Fibroblast of peridontal ligament (primary cell): ENCODE results near the gene COL21A1.
"Not testable (repeated sequence)": the region's sequence is repeated elsewhere in the genome, so short reads cannot be mapped to it uniquely, and the experiment has no call there.

ENCODE experiments used
- DNase-seq: peaks from one replicate; pipeline ENCODE4 v3.0.0-alpha.2; 2010; ENCODE audit errors: extremely low read depth

Gene COL21A1

DNA sequence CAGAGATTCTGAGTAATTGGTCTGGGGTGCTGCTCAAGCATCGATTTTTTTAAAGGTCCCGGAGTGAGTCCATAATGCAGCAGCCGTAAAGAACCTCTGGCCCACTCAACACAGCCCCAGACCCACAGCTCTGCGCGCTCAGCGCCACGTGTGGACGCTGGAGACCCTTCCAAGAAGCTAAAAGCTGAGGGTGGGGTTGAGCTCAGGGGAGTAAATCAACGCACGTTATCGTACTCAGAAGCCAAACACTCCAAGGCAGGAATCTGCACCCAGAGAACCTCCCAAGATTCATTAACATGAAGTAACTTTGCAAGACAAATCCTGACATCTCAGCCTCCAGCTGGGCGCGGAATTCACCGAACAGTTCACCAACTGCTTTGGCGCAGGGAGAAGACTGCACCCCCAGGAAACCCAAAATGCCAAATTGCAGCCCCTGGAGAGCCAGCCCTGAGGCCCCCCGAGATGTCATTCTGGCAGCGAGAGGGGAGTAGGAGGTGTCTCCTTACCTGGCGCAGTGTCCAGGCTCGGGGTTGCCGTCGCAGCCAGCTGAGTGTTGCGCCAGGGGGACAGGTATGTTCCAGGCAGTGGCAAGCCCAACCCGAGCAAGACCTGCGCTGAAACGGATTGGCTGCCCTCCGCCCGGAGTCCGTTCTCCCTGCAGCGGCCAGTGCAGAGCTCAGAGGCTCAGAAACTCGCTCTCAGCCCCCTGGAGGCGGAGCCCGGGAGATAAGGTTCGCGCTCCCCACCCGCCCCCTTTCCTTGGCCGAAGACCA lies at the start of gene COL21A1:
TSS of gene COL21A1 (minus strand) at position 700 of the 773 bp plus-strand sequence. CDS start 64,962 bp downstream, outside the sequence.
- DNase-seq, result peak; percentile 51

DNA sequence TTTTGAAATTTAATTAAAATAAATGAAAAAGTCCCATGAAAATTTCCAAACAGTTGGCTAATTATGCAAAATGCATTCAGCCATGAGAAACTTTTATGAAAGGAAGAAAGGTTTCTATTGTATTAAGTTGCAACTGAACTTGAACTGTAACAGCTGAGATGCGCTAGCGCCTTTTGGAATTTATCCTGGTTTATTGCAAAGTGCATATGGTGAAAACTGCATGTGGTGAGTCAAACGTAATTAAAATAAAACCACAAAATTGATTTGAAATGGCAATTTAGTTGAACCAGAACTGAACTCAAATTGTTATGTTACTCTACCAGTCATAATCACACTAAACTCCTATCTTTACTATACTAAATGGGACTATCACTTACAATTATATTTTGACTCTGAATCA lies 46.4 kb upstream of the COL21A1 start:
- DNase-seq, result peak; percentile 72

DNA sequence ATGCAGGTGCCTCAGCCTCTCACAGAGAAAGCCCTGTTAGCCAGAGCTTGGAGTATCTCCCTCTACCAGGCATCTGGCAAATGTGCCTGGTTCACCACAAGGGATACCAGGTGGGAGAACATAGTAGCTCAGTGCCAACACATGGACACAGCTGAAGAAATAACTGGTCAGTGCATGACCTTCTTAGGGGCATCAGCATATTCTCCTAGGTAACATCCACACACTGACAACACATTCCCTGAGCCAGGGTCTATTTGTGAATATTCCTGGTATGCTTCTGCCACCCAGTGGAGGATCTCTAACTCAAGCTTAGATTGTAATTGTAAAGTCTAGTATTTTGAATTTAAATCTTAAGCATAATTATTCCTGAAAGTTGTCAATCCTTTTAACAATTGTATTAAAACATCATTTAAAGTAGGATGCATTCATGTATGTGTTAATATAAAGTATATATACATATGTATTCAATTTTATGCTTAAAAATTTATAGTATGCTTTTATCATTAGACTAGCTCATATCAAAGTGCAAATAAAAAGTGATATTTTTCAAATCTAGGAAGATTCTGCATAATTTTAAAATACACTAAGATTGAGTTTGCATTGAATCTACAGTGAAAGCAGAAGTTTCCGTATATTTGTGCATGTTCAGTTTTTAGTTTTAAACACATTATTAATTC lies 45.3 kb upstream of the COL21A1 start:
- DNase-seq, result peak; percentile 87

DNA sequence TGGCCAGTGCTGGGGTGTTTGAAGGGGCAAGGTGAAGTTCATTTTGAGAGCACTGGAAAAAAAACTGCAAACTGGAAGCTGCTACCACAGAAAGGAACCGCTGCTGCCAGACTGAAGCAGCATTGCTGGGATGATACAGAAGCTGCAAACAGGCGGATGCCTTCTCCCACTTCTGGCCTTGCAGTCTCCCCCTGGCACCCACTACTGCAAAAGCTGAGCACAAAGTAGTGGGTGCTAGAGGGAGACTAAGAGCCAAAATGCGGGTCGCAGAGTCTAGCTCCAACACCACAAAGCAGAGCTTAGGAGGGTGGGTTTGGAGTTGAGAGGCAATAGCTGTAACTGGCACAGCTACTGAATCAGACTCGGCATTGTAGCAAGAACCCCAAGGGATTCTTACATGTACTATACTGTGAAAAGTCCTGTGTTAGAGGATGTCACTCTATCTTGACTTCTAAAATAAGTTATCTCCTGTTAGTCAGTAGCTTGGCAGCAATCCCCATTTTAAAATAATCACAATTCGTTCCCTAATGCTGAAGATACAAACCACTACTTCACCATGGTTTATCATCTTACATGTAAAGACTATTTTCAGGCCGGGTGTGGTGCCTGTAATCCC lies 44.0 kb upstream of the COL21A1 start:
- DNase-seq, result no peak

DNA sequence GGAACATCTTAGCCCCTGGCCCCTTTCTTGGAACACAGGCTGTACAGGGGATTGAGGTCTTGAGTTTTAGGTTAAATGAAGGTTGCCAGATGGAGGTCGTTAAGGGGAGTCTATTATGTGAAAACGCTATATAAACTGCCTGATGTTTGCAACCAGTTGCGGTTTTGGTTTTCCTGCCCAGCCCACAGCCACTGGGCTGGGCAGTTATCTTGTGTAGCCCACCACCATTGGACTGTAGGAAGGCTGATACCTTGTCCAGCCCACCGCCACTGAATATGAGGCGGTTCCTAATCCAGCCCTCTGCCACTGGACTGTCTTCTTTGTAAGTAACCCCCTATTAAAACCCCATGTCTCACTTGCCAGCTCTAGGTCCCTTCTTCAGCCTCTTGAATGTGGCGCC lies 42.3 kb upstream of the COL21A1 start:
- DNase-seq, result no peak

DNA sequence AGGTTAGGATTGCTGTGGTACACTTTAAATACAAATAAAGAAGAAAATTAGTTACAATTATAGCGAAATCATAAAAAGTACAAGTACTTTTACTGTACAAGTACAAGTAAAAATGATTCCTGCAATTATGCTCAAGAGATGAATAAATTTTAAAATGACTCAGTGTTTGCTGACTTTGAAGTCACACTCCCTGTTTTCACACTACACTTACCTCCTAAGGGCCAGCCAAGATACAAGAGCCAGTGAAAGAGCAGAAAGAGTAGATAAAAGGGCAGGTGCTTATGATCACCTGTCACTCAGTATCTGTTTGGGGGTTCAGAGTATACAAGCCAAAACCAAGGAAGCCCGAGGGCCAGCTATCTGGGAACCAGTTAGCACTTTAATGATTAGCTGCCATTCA lies 41.0 kb upstream of the COL21A1 start:
- DNase-seq, result no peak

DNA sequence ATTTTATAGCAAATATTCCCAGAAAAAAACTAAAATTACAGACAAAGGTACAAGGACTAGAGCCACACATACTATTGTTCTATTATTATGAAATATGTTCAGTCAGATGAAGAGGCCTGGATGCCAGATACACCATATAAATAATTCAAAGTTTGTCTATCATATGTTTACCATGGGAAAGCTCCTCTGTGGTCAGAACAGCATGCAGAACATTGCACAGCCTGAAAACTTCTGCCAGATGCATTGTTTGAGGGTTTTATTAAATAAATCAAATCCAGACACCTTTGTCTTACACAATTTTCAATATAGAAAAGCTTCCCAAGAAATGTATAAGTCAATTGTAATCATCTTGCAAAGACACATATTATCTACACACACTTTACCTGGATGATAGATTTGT lies 35.0 kb upstream of the COL21A1 start:
- peak; percentile 76 for DNase-seq

DNA sequence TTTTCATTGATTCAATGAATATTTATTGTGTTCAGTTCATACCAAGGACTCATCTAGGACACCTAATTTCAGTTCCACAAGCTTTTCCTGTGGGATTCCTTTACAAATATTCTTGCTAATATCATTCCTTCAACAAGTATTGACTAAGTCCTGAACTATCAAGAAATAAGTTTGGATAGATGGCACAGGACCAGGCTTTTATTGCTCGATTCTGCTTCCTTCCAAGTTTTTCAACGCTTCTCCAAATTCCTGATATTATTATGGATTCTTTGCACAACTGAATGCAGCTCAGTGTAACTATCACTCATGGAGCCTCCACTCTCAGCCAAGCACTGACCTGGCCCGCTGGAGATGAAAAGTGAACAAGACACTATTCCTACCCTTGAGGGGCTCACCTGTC lies 32.7 kb upstream of the COL21A1 start:
- no peak for DNase-seq

DNA sequence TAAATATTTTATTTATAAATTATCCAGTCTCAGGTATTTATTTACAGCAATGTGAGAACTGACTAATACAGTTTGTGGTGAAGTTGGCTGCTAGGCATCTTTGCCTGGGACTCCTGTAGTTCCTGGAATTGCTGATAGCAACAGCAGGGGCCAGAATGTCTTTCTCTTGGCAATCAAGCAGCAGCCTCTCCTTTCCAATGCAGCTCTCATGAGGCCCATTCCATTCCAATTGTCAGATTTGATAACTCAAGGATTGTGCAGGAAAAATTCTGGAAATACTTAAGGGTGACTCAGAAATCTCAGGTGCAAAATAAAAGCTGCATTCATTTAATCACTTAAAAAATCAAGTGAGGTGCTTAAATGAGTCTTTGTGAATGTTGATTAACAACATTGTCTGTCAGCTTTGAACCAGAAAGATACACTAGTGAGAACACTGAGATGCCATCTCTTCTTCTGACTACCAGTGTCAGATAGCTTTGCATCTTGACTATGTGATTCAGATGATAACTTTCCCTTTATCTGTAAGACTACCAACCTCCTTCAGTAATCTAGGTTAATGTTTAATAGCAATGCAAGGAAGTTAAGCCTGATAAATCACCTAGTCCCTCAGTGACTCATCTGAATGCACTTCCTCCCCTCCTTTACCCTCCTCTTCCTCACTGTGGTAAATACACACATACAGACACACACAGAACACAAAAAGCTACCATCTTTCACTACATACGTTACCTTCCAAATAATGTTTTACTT lies 32.1 kb upstream of the COL21A1 start:
- peak; percentile 54 for DNase-seq

DNA sequence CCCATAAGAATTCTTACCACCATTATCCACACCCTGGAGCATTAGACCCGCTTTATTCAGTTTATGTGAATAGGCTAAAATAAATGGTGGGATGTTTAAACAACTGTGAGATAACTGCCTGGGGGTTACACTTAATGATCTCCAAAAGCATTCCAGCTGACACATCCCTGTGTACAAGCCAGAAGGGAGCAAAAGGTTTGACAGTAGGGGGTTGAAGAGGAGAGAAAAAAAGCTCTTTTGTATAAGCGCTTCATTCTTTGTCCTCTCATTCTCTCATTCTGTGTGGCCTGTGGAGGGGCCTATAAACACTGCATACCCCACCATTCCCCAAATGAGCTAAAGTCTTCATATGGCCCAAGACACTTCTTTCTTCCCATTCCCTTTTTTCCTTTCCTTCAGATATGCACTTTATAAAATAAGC lies 30.8 kb upstream of the COL21A1 start:
- DNase-seq, result no peak

DNA sequence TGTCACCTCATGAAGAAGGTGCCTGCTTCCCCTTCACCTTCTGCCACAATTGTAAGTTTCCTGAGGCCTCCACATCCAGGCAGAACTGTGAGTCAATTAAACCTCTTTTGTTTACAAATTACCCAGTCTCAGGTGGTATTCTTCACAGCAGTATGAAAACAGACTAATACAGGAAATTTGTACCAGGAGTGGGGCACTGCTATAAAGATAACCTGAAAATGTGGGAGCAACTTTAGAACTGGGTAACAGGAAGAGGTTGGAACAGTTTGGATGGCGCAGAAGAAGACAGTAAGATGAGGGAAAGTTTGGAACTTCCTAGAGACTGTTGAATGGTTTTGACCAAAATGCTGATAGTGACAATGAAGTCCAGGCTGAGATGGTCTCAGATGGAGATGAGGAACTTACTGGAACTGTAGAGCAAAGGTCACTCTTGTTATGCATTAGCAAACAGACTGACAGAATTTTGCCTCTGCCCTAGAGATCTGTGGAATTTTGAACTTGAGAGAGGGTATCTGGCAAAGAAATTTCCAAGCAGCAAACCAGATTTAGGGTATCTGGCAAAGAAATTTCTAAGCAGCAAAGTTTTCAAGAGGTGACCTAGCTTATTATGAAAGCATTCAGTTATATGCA lies 23.5 kb upstream of the COL21A1 start:
- no peak for DNase-seq

DNA sequence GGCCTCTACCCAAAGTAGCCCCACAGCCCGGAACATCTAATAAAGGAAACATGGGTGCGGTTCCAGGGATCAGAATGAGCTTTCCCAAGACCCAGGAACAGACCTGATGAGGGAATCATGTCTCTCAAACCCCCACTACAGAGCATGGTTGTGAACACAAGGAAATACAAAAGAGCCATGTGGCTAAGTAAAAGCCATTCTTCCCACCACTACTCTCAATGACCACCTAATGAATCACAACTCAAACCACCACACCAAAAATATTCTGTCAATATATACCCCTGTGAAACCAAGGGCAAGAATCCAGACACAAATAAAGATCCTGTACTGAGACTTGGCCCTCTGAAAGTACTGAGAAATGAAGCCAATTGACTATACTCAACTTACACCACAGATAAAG lies 20.9 kb upstream of the COL21A1 start:
- DNase-seq, result no peak

DNA sequence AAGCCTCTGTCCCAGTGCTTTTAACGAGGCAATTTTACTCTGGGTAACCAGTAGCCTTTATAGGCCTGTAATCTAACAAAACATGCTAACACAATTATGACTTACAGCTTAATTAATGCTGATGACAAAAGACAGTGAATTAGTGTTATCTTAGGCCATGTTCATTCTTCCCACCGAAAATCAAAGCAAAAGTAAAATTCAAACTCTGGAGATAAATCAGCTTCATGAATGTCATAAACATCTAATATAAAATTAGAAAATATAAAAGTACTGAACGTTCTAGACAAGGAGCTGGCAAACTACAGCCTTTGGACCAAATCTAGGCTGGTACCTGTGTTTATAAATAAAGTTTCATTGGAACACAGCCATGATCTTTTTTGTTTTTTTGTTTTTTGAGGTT lies 18.6 kb upstream of the COL21A1 start:
- no peak for DNase-seq

DNA sequence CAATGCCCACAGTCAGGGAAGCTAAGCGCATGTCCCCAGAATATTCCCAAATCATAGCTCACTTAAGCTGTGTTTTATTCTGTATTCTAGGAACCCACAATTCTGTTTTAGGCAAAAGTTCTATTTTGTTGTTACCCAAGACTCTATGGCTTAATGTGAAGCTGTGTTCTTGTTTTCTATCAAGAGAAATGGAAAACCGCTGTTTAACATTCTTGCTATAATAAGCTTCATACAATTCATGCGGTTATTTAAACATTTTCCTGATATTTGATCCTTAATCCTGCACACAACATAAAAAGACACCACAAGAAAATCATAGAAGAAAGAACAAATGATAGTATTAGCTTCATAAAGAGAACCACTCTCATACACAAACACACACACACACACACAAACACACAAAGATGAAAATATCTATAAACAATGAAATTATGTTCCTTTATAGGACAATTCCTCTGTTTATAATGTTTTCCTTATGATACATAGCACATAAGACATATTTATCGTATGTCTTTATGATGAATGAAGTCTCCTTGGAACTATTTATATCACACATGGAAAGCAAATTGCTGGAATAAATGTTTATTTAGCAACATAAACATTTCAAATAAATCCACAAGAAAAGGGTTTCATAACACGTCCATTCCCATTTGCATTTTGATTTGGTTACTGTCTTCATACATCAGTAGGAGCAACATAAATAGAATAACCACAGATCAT lies 16.4 kb upstream of the COL21A1 start:
- DNase-seq, result peak; percentile 81

DNA sequence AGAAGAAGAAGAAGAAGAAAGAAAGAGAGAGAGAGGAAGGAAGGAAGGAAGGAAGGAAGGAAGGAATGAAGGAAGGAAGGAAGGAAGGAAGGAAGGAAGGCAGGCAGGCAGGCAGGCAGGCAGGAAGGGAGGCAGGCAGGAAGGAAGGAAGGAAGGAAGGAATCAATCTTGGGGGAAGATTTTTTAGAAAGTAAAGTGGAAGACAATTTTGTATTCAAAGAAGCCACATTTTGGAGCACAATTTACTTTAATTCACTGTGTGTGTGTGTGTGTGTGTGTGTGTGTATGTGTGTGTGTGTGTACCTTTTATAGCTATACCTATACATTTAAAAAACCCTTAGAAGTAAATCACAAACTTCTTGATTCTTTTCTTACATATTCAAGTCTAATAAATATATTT lies 13.2 kb upstream of the COL21A1 start:
- DNase-seq, result not testable (repeated sequence)

DNA sequence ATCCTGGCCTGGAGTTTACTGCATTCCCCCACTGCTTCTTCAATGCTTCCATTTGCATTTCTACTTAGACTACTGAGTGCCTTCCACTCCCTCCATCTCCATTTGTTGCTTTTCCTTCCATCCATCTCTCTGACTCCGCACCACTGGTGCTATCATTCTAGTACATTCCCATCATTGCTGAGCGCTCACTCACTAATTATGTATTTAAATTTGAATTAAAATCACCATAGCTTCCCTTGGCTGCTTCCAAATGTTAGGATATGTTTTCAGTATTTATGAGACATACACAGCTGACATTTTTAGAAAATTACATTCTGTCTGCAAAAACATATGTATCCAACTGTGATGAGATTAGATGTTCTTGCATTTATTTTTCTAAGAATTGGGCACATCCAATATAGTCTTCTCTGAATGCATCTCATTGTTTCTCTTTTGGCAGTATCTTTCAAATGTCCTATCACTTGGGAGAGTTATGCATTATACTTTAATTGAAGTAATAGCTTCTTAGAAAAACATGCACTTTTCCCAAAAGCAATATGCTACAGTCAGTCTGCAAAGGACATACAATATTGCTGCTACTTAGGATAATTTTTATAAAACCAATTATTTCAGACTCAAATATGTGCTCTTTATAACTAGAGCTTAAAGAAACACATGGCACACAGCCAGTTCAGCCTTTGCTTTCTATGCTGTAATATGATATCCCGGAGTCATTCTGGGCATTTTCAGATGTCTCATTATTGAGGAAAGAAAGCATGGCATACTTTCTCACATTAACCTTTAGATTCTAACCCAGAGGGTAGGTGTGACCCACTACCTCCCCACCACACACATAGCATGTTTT lies 12.1 kb upstream of the COL21A1 start:
- DNase-seq, result peak; percentile 84

DNA sequence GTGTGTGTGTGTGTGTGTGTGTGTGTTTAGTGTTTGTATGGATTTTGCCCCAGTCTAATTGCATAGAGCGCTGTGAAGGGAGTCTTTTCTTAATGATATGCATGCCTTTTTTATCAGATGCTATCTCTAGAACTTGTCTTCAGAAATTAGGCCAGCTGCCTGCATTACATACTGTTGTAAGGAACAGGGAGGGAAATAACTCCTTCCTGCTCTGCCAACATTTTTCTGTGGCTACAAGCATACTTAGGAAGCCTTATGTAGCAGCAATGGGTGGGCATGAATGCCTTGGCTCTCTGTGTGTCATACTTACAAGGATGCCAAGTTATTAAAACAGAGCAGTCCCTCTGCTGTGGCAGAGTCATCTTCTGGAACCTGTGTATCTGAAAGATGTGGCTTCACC lies 8.0 kb upstream of the COL21A1 start:
- DNase-seq, result peak; percentile 54

DNA sequence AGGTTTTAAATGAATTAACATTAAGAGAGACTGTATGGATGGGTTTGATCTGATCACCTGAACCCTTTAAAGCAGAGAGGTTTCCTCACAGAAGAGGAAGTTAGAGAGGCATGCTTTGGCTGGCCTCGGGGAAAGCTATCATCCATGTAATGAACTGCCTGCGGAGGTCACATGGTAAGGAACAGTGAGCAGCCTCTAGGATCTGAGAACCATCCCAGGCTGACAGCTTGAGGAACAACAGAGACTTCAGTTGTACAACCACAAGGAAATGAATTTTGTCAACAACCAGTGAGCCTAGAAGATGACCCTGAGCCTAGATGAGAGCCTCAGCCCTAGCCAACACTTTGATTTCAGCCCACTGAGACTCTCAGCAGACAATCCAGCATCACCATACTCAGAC lies 2.9 kb upstream of the COL21A1 start:
- DNase-seq, result no peak

DNA sequence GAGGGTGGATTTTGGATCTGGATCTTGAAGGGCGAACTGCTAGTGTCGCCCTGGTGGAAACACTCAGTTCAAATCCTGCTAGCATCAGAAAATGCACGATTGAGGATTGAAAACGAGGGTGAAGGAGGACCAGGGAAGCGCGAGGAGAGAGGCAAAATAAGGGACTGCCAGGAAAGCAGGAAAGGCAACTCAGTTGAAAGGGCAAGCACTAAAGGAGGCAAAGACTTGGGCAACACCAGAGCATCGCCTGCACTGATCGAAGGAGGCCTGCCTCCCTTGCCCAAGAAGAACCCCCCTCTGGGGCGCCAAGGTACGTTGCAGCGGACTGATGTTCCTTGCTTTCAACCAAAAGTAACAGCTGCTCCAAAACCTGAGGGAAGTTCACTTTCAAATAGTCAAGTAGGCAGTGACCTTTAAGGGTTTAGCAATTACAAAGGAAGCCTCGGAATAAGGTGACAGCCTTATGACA lies 308 bp upstream of the COL21A1 start:
- no peak for DNase-seq

DNA sequence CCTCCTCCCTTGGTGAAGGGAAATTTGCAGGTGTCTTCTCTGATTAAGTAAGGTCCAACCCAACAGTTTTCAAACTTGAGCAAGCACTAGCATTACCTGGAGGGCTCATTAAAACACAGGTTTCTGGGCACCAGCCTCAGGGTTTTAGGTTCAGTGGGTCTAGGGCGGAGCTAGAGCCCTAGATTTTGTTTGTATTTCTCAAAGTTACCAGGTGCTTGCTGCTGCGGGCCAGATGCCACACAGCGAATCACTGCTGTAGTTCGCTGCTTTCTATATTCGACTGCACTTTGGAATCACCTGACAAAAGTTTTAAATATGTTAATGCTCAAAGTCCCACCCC lies 869 bp downstream of the COL21A1 start:
- DNase-seq, result no peak
